ENCODE results near the gene NDUFS6. TPM values are rescaled to one million over a fixed set of nuclear protein-coding genes. Genes with fewer than 3 reads are reported as not detected.

Gene NDUFS6
- 110 and 146 TPM in 2 replicates for total RNA-seq (2014; rRNA removed; shearing (Covaris generic))

- DNase-seq (ENCODE audit: low spot score), result peak; percentile 89
Measured at GRCh38 chr5:1801222-1801966, at the start of gene NDUFS6. TSS of gene NDUFS6 (plus strand) at chr5:1801407. CDS start at chr5:1801418, 11 bp downstream.

GRCh38 chr5:1751864-1752822, 49.1 kb upstream of the NDUFS6 start:
- DNase-seq (ENCODE audit: low spot score), result no peak

GRCh38 chr5:1752881-1753280, 48.3 kb upstream of the NDUFS6 start:
- DNase-seq (ENCODE audit: low spot score), result no peak

GRCh38 chr5:1753490-1753889, 47.7 kb upstream of the NDUFS6 start:
- DNase-seq (ENCODE audit: low spot score), result no peak

- DNase-seq (ENCODE audit: low spot score), result no peak
Measured at GRCh38 chr5:1754531-1755220, 46.5 kb upstream of the NDUFS6 start.

- DNase-seq (ENCODE audit: low spot score), result no peak
Measured at GRCh38 chr5:1755321-1755949, 45.8 kb upstream of the NDUFS6 start.

GRCh38 chr5:1756481-1756880, 44.7 kb upstream of the NDUFS6 start:
- DNase-seq (ENCODE audit: low spot score), result no peak

- no peak for DNase-seq (ENCODE audit: low spot score)
Measured at GRCh38 chr5:1757511-1757910, 43.7 kb upstream of the NDUFS6 start.

GRCh38 chr5:1758574-1758973, 42.6 kb upstream of the NDUFS6 start:
- DNase-seq (ENCODE audit: low spot score), result no peak

GRCh38 chr5:1759378-1759970, 41.7 kb upstream of the NDUFS6 start:
- DNase-seq (ENCODE audit: low spot score), result no peak

GRCh38 chr5:1760231-1760630, 41.0 kb upstream of the NDUFS6 start:
- DNase-seq (ENCODE audit: low spot score), result no peak

GRCh38 chr5:1760656-1761452, 40.4 kb upstream of the NDUFS6 start:
- no peak for DNase-seq (ENCODE audit: low spot score)

GRCh38 chr5:1761453-1761755, 39.8 kb upstream of the NDUFS6 start:
- no peak for DNase-seq (ENCODE audit: low spot score)

- DNase-seq (ENCODE audit: low spot score), result no peak
Measured at GRCh38 chr5:1762121-1762882, 38.9 kb upstream of the NDUFS6 start.

- no peak for DNase-seq (ENCODE audit: low spot score)
Measured at GRCh38 chr5:1762883-1763547, 38.2 kb upstream of the NDUFS6 start.

GRCh38 chr5:1763548-1763911, 37.7 kb upstream of the NDUFS6 start:
- DNase-seq (ENCODE audit: low spot score), result peak; percentile 73

- DNase-seq (ENCODE audit: low spot score), result no peak
Measured at GRCh38 chr5:1763960-1764605, 37.1 kb upstream of the NDUFS6 start.

- DNase-seq (ENCODE audit: low spot score), result no peak
Measured at GRCh38 chr5:1764606-1764960, 36.6 kb upstream of the NDUFS6 start.

Measured in HT-29 (cell line).